Keratinocyte (primary cell): ENCODE results near the gene HECTD4. TPM values are rescaled to one million over a fixed set of nuclear protein-coding genes. Genes with fewer than 3 reads are reported as not detected.

Experiments
- DNase-seq: peaks from one replicate; pipeline ENCODE4 v3.0.0-alpha.2; 2011; ENCODE audit warnings: low read depth, missing footprints, low spot score
- FAIRE-seq: peaks from 2 replicates; lab custom pipeline; 2011; peaks lifted over from hg19 to GRCh38; lab: Jason Lieb, UNC
- H2AFZ ChIP-seq: 2 replicates; pipeline ENCODE4 v1.6.0; 2012; ENCODE audit warnings: low read length, control low read depth, inconsistent platforms; ENCODE audit not compliant: control insufficient read depth
- H3K27ac ChIP-seq: 2 replicates; pipeline ENCODE4 v1.5.1; 2011; ENCODE audit warnings: low read length; ENCODE audit not compliant: control insufficient read depth, insufficient read depth
- H3K27me3 ChIP-seq: 3 replicates; pipeline ENCODE4 v1.6.0; 2011; ENCODE audit warnings: low read length; ENCODE audit not compliant: control insufficient read depth, insufficient read depth; ENCODE audit errors: extremely low read depth
- H3K36me3 ChIP-seq, 2 experiments: 2 replicates in 1 of 2; 3 replicates in 1 of 2; pipeline ENCODE4 v1.5.1; 2011; ENCODE audit warnings: low read length in 2 of 2, mild to moderate bottlenecking in 1 of 2; ENCODE audit not compliant: control insufficient read depth in 2 of 2, insufficient read depth in 2 of 2; ENCODE audit errors: extremely low read depth in 1 of 2
- H3K4me1 ChIP-seq: 3 replicates; pipeline ENCODE4 v1.5.1; 2011; ENCODE audit warnings: low read length; ENCODE audit not compliant: control insufficient read depth, insufficient read depth; ENCODE audit errors: extremely low read depth
- H3K4me2 ChIP-seq: 3 replicates; pipeline ENCODE4 v1.6.0; 2011; ENCODE audit warnings: low read depth, low read length; ENCODE audit not compliant: control insufficient read depth, insufficient read depth; ENCODE audit errors: extremely low read depth
- H3K4me3 ChIP-seq, 3 experiments: fragments of 200-600 bp in 1 of 3; sonication (generic) in 1 of 3; 2 replicates in 2 of 3; 3 replicates in 1 of 3; pipeline ENCODE4 v1.5.1; 2011 to 2016; ENCODE audit warnings: low read length in 3 of 3, mild to moderate bottlenecking in 3 of 3, control low read depth in 2 of 3, inconsistent platforms in 1 of 3, low read depth in 1 of 3, mixed read lengths in 1 of 3, mixed run types in 1 of 3, moderate library complexity in 1 of 3; ENCODE audit not compliant: control insufficient read depth in 2 of 3, insufficient read depth in 2 of 3; ENCODE audit errors: extremely low read depth in 1 of 3
- H3K79me2 ChIP-seq: 2 replicates; pipeline ENCODE4 v1.6.0; 2012; ENCODE audit warnings: low read length; ENCODE audit not compliant: control insufficient read depth, insufficient read depth
- H3K9ac ChIP-seq: 3 replicates; pipeline ENCODE4 v1.6.0; 2011; ENCODE audit warnings: low read length; ENCODE audit not compliant: control insufficient read depth, insufficient read depth; ENCODE audit errors: extremely low read depth
- H3K9me1 ChIP-seq: 3 replicates; pipeline ENCODE4 v1.6.0; 2011; ENCODE audit warnings: low read length; ENCODE audit not compliant: control insufficient read depth, insufficient read depth; ENCODE audit errors: extremely low read depth
- H3K9me3 ChIP-seq: 2 replicates; pipeline ENCODE4 v1.5.1; 2012; ENCODE audit warnings: low read depth, low read length; ENCODE audit not compliant: control insufficient read depth
- H4K20me1 ChIP-seq: 3 replicates; pipeline ENCODE4 v1.6.0; 2011; ENCODE audit warnings: low read length; ENCODE audit not compliant: control insufficient read depth, insufficient read depth; ENCODE audit errors: extremely low read depth
- CTCF ChIP-seq, 3 experiments: IDR thresholded peaks in 1 of 3; conservative IDR thresholded peaks in 1 of 3; optimal IDR thresholded peaks in 1 of 3; 2 replicates in 2 of 3; 3 replicates in 1 of 3; pipeline versions ENCODE3 to v1.5.1; 2011; ENCODE audit warnings: low read length in 3 of 3, mild to moderate bottlenecking in 3 of 3, moderate library complexity in 2 of 3, control low read depth in 1 of 3, inconsistent platforms in 1 of 3; ENCODE audit not compliant: insufficient read depth in 2 of 3; ENCODE audit errors: extremely low read depth in 1 of 3
- EZH2 ChIP-seq: IDR thresholded peaks from one replicate; pipeline ENCODE4 v1.6.1; 2012; ENCODE audit warnings: inconsistent platforms, mild to moderate bottlenecking, low read length, moderate library complexity
- dilution Hi-C: fragments of 300-500 bp; cut with MboI; formaldehyde crosslinking; loops from one replicate; pipeline ENCODE4 v1.7.0; 2020; ENCODE audit warnings: low sequenced_read_pairs; ENCODE audit not compliant: extremely low pct_ligation_motif_present
- polyA plus RNA-seq, 5 experiments: library from polyadenylated mRNA; depleted of rRNA in 3 of 5; stranded (reverse) in 3 of 5; stranded (forward) in 1 of 5; unstranded in 1 of 5; fragments of >200 nt; gene quantifications; 1 replicate in 1 of 5; 2 replicates in 3 of 5; 3 replicates in 1 of 5; pipeline versions ENCODE4 v1.2.1 to v1.2.3, GENCODE V29; 2011 to 2012; ENCODE audit warnings: missing spikeins in 2 of 5, low read depth in 1 of 5, low replicate concordance in 1 of 5

Gene HECTD4
- polyA plus RNA-seq, 1 donor (not counting 4 experiments of a cell fraction or from before 2014, with no cell fraction given): 7.5 TPM

GRCh38 chr12:112164011-112164660 lies 218.1 kb downstream of the HECTD4 start:
- H3K27me3 ChIP-seq: no peaks in the 10 kb centered on the region
- H3K9ac ChIP-seq: no peak overlapping the region
- no peaks in the 10 kb centered on the region for H3K9me3 ChIP-seq
- no peak overlapping the region for H2AFZ ChIP-seq
- H3K9me1 ChIP-seq: no peaks in the 10 kb centered on the region
- no peaks in the 10 kb centered on the region for H3K4me1 ChIP-seq
- FAIRE-seq: no peak
- dilution Hi-C loops: no loop called here
- H3K79me2 ChIP-seq: no peaks in the 10 kb centered on the region
- no peak overlapping the region for H3K4me3 ChIP-seq
- H3K27ac ChIP-seq: no peak overlapping the region
- no peak for DNase-seq
- no peaks in the 10 kb centered on the region for H4K20me1 ChIP-seq
- no peak overlapping the region for H3K4me2 ChIP-seq
- TF ChIP-seq EZH2: no peak
- no peak for TF ChIP-seq CTCF (optimal IDR thresholded peaks at IDR 0.05 in 1 of 3, IDR thresholded peaks at IDR 0.05 in 1 of 3, conservative IDR thresholded peaks at IDR 0.05 in 1 of 3; ENCODE audit: extremely low read depth in 1 of 3, insufficient read depth in 2 of 3, low read length in 3 of 3)
- H3K36me3 ChIP-seq: peaks cover 0 to 15% of the 10 kb centered on the region in 2 experiments

- peaks cover 0 to 14% of the 10 kb centered on the region in 2 experiments for H3K36me3 ChIP-seq
- no peaks in the 10 kb centered on the region for H3K9me1 ChIP-seq
- no peak overlapping the region for H3K27ac ChIP-seq
- H3K9me3 ChIP-seq: no peaks in the 10 kb centered on the region
- no peak overlapping the region for H3K9ac ChIP-seq
- H2AFZ ChIP-seq: no peak overlapping the region
- no peaks in the 10 kb centered on the region for H3K27me3 ChIP-seq
- no peak for TF ChIP-seq CTCF (optimal IDR thresholded peaks at IDR 0.05 in 1 of 3, IDR thresholded peaks at IDR 0.05 in 1 of 3, conservative IDR thresholded peaks at IDR 0.05 in 1 of 3; ENCODE audit: extremely low read depth in 1 of 3, insufficient read depth in 2 of 3, low read length in 3 of 3)
- TF ChIP-seq EZH2: no peak
- DNase-seq (no peak), FAIRE-seq (no peak)
- no peaks in the 10 kb centered on the region for H3K79me2 ChIP-seq
- H3K4me3 ChIP-seq: no peak overlapping the region
- H4K20me1 ChIP-seq: no peaks in the 10 kb centered on the region
- dilution Hi-C loops: no loop called here
- H3K4me2 ChIP-seq: no peak overlapping the region
- H3K4me1 ChIP-seq: no peaks in the 10 kb centered on the region
These were observed 218.7 kb downstream of the HECTD4 start for GRCh38 chr12:112163471-112163991.
